Lower leg skin (tissue), 4 donors: Measurements from ENCODE around the gene RAB13. TPM values are rescaled to one million over a fixed set of nuclear protein-coding genes. Genes with fewer than 3 reads are reported as not detected.

Experiments used
- DNase-seq, 2 donors: peaks; one replicate each; pipeline ENCODE4 v3.0.0-alpha.2; 2019; ENCODE audit warnings: low spot score in 2 of 2
- H3K4me3 ChIP-seq: fragments of 200-600 bp; sonication (generic); 2 replicates; pipeline ENCODE4 v1.5.1; 2017; ENCODE audit warnings: mild to moderate bottlenecking, low read depth; ENCODE audit not compliant: poor library complexity, severe bottlenecking
- CTCF ChIP-seq, 3 donors: fragments of 450-650 bp; IDR thresholded peaks; one replicate each; pipeline ENCODE4 v1.5.1; 2016; ENCODE audit warnings: antibody characterized with exemption in 3 of 3, mild to moderate bottlenecking in 3 of 3, moderate library complexity in 2 of 3
- POLR2A ChIP-seq, 2 donors: fragments of 450-650 bp; IDR thresholded peaks; one replicate each; pipeline ENCODE4 v1.6.1; 2016 to 2017; ENCODE audit warnings: antibody characterized with exemption in 2 of 2, mild to moderate bottlenecking in 1 of 2, moderate library complexity in 1 of 2
- WGBS, 2 donors: methylation state at CpG; one replicate each; pipeline ENCODE4 v1.1.5; 2018; 5-methylcytosine and 5-hydroxymethylcytosine counted together
- intact Hi-C: fragments of 100-400 bp; cut with DNase I; formaldehyde crosslinking; loops from one replicate; pipeline ENCODE4 v1.15.0; 2023; ENCODE audit warnings: low total_unique reads
- total RNA-seq, 4 donors: library from RNA; depleted of rRNA; stranded (reverse); fragments of >200 nt; gene quantifications; one replicate each; pipeline ENCODE4 v1.1.0, GENCODE V29; 2016

The RAB13 gene
- total RNA-seq, 4 donors from 2014 or later = 15.6 to 29.4 (median 25.4) TPM

GRCh38 chr1:153967107-153967999, 18.8 kb downstream of the RAB13 start, which contains the start of gene CREB3L4:
Gene CREB3L4 (plus strand): TSS chr1:153967902. CDS start chr1:153968526, 624 bp downstream.
- intact Hi-C loops = no loop called here
- H3K4me3 ChIP-seq = peak within 1 kb of the TSS; percentile 45
- peak; percentile 94 to 98 for DNase-seq
- WGBS, 2 donors = 0% methylated on average over 56 to 59 of the region's 60 CpGs
- TF ChIP-seq POLR2A (IDR thresholded peaks at IDR 0.05) = no peak
- no peak for TF ChIP-seq CTCF (IDR thresholded peaks at IDR 0.05)

- intact Hi-C loops = no loop called here
These were observed 22.2 kb downstream of the RAB13 start for GRCh38 chr1:153963850-153964331.

DNA sequence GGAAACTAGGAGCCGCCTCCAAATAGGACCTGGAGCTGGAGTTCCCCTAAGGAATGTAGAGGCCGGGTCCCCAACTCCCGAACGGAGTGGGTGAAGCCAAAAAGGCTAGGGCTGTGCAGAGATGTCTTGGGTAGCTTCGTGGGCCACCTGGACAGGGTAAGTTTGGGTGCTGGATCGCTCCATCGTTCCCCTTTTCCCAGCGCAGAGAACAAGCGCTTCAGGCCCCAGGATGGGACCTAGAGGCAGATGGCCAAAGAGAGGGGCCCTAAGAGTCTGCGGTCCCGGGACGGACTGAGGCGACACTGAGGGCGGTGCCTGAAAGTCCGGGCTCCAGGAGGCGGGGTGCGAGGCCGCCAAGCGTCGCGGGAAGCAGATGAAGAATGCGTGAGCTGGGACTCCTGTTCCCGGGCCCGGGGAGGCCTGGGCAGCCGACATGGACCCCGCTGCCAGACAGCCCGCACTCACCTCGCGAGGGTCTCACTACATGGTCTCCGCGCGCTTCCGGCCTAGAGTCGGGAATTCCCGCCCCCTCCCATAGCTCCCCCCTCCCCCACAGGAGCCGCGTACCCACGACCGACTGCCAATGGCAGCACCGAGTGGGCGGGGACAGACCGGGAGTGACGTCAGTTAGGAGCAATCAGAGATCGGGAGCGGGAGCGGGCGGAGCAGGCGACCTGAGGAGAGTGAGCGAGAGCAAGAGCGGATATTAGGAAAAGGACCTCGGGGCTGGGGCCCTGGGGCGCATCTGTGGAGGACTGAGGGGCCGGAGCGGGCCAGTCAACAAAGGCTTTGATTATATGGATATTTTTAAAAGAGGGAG, 22.9 kb downstream of the RAB13 start, which contains the start of gene SLC39A1:
SLC39A1 (minus strand) TSS at position 508 of the 820 bp plus-strand sequence. CDS start 822 bp downstream, outside the sequence.
- TF ChIP-seq CTCF (IDR thresholded peaks at IDR 0.05) (no peak), POLR2A (IDR thresholded peaks at IDR 0.05) (no peak)
- WGBS, 2 donors = 0% methylated on average over 44 to 52 of the region's 54 CpGs
- intact Hi-C loops = no loop called here
- peak; percentile 99 to 100 for DNase-seq
- peak within 1 kb of the TSS; percentile 50 for H3K4me3 ChIP-seq

More at GRCh38 chr1:153963850-153964331, 22.2 kb downstream of the RAB13 start:
- TF ChIP-seq POLR2A (IDR thresholded peaks at IDR 0.05) (no peak), CTCF (IDR thresholded peaks at IDR 0.05) (no peak)
- no peak for DNase-seq
- H3K4me3 ChIP-seq = peak overlapping the region; percentile 50
- 0 to 1% methylated on average over 13 to 22 of the region's 22 CpGs for WGBS, 2 donors

DNA sequence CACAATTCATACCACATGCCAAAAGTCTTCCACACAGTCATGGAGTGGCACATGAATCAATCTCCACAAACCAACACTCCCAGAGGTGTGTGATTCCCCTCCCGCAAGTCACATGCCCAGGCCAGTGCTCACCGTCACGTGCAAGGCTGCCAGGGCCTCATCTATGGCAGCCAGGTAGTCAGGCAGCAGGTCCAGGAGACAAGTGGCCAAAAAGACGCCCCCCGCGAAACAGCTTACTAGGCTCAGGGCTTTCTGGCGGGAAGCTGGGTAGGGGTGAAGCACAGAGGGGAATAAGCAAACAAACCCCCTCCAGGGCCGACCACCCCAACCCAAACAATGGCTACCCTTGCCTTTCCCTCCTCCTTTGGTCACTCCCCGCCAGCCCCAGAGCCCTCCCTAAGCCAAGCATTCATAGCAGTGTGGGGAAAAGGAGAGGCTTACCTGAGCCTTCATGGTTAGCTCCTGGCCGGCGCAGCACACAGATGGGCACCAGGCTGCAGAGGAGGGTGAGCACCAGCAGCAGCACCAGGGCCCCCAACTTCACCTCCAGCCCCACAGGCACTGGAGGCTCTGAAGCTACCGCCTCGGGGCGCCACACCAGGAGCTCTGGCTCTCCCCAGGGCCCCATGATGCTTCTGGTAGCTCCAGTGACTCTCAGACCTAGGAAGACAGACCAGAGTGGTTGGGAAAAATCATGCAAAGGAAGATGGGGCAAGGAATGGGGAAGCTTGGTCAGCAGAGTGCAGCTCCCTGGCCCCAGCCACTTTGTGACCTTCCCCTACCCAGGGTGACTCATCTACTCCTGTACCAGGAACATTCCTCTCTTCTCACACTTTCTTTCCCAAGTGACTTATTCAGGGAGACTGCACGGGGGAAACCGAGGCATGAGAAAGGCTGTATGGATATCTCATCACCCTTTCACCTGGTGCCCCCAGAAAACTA, 23.8 kb downstream of the RAB13 start:
- no peak for TF ChIP-seq POLR2A (IDR thresholded peaks at IDR 0.05)
- no peak for TF ChIP-seq CTCF (IDR thresholded peaks at IDR 0.05)
- WGBS, 2 donors = 27 to 35% methylated on average over 15 to 16 of the region's 16 CpGs
- peak overlapping the region; percentile 50 for H3K4me3 ChIP-seq
- intact Hi-C loops = no loop called here
- no peak for DNase-seq

DNA sequence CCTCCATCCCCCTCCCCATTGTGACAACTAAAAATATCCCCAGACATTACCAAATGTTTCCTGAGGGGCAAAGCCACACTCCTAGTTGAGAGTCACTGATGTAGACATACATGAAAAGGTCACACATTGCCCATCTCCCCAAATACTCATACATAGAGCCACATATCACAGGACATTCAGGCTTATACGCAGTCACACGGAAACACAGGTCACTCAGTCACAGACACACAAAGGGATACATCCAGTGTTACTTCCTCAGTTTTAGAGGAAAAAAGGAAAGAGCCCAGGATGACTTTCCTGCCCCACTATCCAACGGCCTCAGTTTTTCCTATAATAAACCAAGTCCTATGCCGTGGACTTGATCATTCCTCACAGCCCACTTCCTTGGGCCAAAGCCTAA, 24.7 kb downstream of the RAB13 start:
- no peak overlapping the region for H3K4me3 ChIP-seq
- TF ChIP-seq CTCF (IDR thresholded peaks at IDR 0.05) (no peak), POLR2A (IDR thresholded peaks at IDR 0.05) (no peak)
- no peak for DNase-seq
- intact Hi-C loops = no loop called here
- 65 to 69% methylated on average over 4 of the region's 4 CpGs for WGBS, 2 donors
